ENCODE results near the gene FER1L5.
"Not testable (repeated sequence)": the region's sequence is repeated elsewhere in the genome, so short reads cannot be mapped to it uniquely, and the experiment has no call there.

Gene FER1L5

DNA sequence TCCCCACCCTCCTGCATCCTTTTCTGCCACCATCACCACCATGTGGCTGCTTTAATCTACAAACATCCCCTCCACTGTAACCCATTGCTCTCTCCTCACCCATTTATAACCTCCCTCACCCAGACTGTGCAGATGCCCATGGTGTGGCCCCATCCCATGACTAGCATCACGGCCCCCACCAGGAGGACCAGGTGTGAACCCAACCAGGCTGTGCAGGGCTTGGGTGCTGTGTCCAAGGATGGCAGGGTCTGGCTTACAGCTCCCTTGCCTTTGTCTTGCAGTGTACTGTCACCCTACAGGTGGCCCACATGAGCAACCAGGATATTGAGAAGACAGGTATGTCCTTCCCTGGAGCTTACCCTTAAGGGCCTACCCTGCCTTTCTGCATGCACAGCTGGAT is 6.8 kb downstream of the FER1L5 start:
- TF ChIP-seq, protein P1, sequence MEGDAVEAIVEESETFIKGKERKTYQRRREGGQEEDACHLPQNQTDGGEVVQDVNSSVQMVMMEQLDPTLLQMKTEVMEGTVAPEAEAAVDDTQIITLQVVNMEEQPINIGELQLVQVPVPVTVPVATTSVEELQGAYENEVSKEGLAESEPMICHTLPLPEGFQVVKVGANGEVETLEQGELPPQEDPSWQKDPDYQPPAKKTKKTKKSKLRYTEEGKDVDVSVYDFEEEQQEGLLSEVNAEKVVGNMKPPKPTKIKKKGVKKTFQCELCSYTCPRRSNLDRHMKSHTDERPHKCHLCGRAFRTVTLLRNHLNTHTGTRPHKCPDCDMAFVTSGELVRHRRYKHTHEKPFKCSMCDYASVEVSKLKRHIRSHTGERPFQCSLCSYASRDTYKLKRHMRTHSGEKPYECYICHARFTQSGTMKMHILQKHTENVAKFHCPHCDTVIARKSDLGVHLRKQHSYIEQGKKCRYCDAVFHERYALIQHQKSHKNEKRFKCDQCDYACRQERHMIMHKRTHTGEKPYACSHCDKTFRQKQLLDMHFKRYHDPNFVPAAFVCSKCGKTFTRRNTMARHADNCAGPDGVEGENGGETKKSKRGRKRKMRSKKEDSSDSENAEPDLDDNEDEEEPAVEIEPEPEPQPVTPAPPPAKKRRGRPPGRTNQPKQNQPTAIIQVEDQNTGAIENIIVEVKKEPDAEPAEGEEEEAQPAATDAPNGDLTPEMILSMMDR (IDR thresholded peaks at IDR 0.05; ENCODE audit: insufficient read depth, low read depth, low read length, missing control alignments): no peak
- DNase-seq (ENCODE audit: low read depth): no peak
- H3K4me3 ChIP-seq (ENCODE audit: low read length): no peak overlapping the region

GRCh38 chr2:96651793-96652192 is 9.2 kb downstream of the FER1L5 start:
- H3K4me3 ChIP-seq (ENCODE audit: low read length): no peak overlapping the region
- TF ChIP-seq, protein P1 (IDR thresholded peaks at IDR 0.05; ENCODE audit: insufficient read depth, low read depth, low read length, missing control alignments): no peak
- no peak for DNase-seq (ENCODE audit: low read depth)

- DNase-seq (ENCODE audit: low read depth); H3K4me3 ChIP-seq (ENCODE audit: low read length): not testable (repeated sequence)
These were observed 12.2 kb downstream of the FER1L5 start for GRCh38 chr2:96654791-96655190.

DNA sequence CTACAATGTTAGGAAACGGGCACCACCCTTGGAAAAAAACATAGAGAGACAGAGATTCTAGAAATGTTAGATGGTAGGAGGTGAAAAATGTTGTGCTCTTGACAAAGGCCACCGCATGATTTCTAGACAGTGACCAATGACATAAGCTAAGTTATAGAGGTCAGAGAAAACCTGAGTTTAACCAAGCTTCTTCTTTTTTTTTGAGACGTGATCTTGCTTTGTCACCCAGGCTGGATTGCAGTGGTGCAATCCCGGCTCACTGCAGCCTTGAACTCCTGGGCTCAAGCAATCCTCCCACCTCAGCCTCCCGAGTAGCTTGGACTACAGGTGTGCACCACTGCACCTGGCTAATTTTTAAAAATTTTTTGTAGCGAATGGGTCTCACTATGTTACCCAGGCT is 13.0 kb downstream of the FER1L5 start:
- TF ChIP-seq, protein P1 (IDR thresholded peaks at IDR 0.05; ENCODE audit: insufficient read depth, low read depth, low read length, missing control alignments): no peak
- H3K4me3 ChIP-seq (ENCODE audit: low read length): no peak overlapping the region
- DNase-seq (ENCODE audit: low read depth): no peak

DNA sequence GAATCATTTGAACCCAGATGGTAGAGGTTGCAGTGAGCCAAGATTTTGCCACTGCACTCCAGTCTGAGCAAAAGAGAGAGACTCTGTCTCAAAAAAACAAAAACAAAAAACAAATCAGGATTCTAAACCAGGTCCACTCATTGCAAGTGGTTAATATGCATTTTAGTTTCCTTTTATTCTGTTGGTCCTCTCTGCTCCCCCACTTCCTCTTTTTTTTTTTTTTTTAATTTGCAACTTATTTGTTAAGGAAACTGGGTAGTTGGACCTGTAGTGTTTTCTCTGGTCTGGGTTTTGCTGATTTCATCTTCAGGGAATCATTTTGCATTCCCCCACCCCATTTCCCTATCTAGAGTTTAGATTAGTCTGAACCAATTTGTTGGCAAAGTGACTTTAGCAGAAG is 14.0 kb downstream of the FER1L5 start:
- no peak overlapping the region for H3K4me3 ChIP-seq (ENCODE audit: low read length)
- DNase-seq (ENCODE audit: low read depth): peak; percentile 14
- TF ChIP-seq, protein P1 (IDR thresholded peaks at IDR 0.05; ENCODE audit: insufficient read depth, low read depth, low read length, missing control alignments): no peak

GRCh38 chr2:96661324-96661723 is 18.8 kb downstream of the FER1L5 start:
- no peak overlapping the region for H3K4me3 ChIP-seq (ENCODE audit: low read length)
- TF ChIP-seq, protein P1 (IDR thresholded peaks at IDR 0.05; ENCODE audit: insufficient read depth, low read depth, low read length, missing control alignments): no peak

DNA sequence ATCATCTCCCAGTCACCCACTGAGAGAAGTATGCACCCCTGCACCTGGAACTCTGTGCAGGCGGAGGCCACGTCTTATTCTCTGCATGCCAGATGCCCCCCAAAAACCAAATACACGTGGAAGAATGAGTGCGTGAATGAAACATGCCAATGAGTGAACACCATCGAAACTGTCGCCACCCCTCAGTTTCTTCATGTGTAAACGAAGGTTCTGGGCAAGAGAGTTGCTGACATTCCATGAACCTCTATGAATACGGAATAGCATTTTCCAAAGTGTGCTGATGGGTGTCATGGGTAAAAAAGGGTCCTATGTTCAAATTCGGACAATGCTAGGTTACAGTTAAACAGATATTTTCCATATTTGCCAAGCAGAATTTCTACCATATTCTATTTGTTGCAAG is 19.8 kb downstream of the FER1L5 start:
- TF ChIP-seq, protein P1 (IDR thresholded peaks at IDR 0.05; ENCODE audit: insufficient read depth, low read depth, low read length, missing control alignments): no peak
- H3K4me3 ChIP-seq (ENCODE audit: low read length): no peak overlapping the region
- no peak for DNase-seq (ENCODE audit: low read depth)

More at GRCh38 chr2:96661324-96661723, 18.8 kb downstream of the FER1L5 start:
- no peak for DNase-seq (ENCODE audit: low read depth)

Measured in epithelial cell of esophagus (primary cell).